ENCODE results near the gene ARNT2. TPM values are rescaled to one million over a fixed set of nuclear protein-coding genes. Genes with fewer than 3 reads are reported as not detected.

Gene ARNT2
- total RNA-seq, 1 experiment from 2014 or later: 7.0 TPM

DNA sequence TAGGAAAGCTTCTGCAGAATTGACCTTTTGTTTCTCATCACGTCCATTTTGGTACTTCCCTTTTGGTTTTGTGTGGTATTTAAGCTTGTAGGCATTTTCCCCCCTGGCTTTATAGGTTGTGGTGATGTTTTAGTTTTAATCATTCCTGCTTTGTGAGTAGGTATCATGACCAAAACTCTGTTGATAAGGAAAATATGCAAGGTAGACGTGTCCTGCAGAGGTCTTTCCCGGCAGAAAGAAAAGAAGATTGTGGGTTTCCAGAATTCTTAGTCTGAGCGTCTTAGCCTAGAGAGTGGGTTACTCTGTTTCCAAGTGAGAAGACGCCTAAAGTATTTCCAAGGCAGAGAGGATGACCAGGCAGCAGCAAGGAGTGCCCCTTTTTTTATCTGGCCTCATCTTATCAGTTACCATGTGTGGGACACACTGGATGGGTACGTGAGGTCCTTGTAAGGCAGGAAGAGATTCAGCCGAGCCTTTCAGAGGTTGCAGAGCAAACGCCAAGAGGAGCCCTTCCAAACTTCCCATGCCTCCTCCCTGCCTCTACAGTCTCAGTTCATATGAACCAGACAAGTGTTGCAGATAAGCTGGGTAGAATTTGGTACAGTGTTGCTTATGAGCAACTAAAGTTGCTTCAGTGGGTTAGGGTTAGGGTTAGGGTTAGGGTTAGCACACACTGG lies 58.8 kb downstream of the ARNT2 start:
- no peak for ATAC-seq
- Mint-ChIP-seq H3K4me1 (peaks cover 16% of the 10 kb centered on the region), H3K27ac (no peak overlapping the region), H3K4me3 (no peak overlapping the region), H3K9me3 (no peaks in the 10 kb centered on the region), H3K36me3 (no peaks in the 10 kb centered on the region), H3K27me3 (ENCODE audit: low read depth) (no peaks in the 10 kb centered on the region)
- TF ChIP-seq ZNF396 (CRISPR knock-in tag; IDR thresholded peaks at IDR 0.05; ENCODE audit: borderline replicate concordance) (no peak), EMX1 (CRISPR knock-in tag; IDR thresholded peaks at IDR 0.05) (no peak), MYBL2 (CRISPR knock-in tag; IDR thresholded peaks at IDR 0.05) (no peak)
- TF ChIP-seq, protein P1, sequence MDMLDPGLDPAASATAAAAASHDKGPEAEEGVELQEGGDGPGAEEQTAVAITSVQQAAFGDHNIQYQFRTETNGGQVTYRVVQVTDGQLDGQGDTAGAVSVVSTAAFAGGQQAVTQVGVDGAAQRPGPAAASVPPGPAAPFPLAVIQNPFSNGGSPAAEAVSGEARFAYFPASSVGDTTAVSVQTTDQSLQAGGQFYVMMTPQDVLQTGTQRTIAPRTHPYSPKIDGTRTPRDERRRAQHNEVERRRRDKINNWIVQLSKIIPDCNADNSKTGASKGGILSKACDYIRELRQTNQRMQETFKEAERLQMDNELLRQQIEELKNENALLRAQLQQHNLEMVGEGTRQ (CRISPR knock-in tag; IDR thresholded peaks at IDR 0.05): no peak
- TF ChIP-seq, protein P2, sequence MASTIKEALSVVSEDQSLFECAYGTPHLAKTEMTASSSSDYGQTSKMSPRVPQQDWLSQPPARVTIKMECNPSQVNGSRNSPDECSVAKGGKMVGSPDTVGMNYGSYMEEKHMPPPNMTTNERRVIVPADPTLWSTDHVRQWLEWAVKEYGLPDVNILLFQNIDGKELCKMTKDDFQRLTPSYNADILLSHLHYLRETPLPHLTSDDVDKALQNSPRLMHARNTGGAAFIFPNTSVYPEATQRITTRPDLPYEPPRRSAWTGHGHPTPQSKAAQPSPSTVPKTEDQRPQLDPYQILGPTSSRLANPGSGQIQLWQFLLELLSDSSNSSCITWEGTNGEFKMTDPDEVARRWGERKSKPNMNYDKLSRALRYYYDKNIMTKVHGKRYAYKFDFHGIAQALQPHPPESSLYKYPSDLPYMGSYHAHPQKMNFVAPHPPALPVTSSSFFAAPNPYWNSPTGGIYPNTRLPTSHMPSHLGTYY (CRISPR knock-in tag; IDR thresholded peaks at IDR 0.05): no peak
- TF ChIP-seq, protein P3, sequence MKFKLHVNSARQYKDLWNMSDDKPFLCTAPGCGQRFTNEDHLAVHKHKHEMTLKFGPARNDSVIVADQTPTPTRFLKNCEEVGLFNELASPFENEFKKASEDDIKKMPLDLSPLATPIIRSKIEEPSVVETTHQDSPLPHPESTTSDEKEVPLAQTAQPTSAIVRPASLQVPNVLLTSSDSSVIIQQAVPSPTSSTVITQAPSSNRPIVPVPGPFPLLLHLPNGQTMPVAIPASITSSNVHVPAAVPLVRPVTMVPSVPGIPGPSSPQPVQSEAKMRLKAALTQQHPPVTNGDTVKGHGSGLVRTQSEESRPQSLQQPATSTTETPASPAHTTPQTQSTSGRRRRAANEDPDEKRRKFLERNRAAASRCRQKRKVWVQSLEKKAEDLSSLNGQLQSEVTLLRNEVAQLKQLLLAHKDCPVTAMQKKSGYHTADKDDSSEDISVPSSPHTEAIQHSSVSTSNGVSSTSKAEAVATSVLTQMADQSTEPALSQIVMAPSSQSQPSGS (CRISPR knock-in tag; IDR thresholded peaks at IDR 0.05; ENCODE audit: borderline replicate concordance, low read depth): no peak
- TF ChIP-seq, protein P4, sequence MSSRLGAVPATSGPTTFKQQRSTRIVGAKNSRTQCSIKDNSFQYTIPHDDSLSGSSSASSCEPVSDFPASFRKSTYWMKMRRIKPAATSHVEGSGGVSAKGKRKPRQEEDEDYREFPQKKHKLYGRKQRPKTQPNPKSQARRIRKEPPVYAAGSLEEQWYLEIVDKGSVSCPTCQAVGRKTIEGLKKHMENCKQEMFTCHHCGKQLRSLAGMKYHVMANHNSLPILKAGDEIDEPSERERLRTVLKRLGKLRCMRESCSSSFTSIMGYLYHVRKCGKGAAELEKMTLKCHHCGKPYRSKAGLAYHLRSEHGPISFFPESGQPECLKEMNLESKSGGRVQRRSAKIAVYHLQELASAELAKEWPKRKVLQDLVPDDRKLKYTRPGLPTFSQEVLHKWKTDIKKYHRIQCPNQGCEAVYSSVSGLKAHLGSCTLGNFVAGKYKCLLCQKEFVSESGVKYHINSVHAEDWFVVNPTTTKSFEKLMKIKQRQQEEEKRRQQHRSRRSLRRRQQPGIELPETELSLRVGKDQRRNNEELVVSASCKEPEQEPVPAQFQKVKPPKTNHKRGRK (CRISPR knock-in tag; IDR thresholded peaks at IDR 0.05; ENCODE audit: borderline replicate concordance): no peak
- DNase-seq (ENCODE audit: low spot score): no peak
- ChIA-PET POLR2A (no interaction called here), CTCF (no interaction called here)

DNA sequence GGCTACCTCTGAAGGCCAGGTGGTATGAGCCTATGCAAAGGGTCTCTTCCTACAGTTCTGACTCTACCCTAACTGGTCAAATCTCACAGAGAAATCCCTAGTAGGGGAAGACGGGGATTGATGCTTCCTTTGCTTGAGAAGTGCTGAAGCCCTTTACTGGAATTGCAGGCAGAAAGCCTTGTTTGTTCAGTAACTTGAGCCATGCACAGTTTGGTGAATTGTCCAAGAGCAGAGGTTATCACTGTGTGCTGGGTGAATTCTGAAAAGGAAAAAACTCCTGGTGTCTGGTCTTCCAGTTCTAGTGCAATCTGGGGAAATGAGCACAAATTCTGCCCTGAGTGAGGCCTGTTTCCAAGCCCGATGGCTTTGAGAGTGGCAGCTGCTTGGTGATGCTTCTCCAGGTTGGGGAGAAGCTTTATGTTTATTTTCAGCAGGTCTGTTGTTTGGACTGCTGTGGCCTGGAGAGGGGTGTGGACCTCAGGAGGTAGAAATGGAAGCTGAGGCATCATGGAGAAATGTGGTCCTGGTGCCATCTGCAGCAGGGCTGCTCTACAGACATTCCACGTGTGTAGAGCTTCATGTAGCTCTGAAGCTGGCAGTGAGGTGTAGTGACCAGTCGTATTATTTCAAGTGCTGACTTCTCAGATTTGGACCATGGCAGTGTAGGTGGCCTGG lies 60.9 kb downstream of the ARNT2 start:
- no peak for ATAC-seq
- Mint-ChIP-seq H3K4me1 (peaks cover 20% of the 10 kb centered on the region), H3K27me3 (ENCODE audit: low read depth) (no peaks in the 10 kb centered on the region), H3K36me3 (no peaks in the 10 kb centered on the region), H3K4me3 (no peak overlapping the region), H3K27ac (no peak overlapping the region), H3K9me3 (no peaks in the 10 kb centered on the region)
- no peak for DNase-seq (ENCODE audit: low spot score)
- CTCF ChIA-PET: no interaction called here
- POLR2A ChIA-PET: no interaction called here
- no peak for TF ChIP-seq ATF1 (CRISPR knock-in tag; IDR thresholded peaks at IDR 0.05)
- TF ChIP-seq, protein P5, sequence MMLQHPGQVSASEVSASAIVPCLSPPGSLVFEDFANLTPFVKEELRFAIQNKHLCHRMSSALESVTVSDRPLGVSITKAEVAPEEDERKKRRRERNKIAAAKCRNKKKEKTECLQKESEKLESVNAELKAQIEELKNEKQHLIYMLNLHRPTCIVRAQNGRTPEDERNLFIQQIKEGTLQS (CRISPR knock-in tag; conservative IDR thresholded peaks at IDR 0.05): no peak
- no peak for TF ChIP-seq TP53 (CRISPR knock-in tag; IDR thresholded peaks at IDR 0.05)
- no peak for TF ChIP-seq FOXJ3 (CRISPR knock-in tag; IDR thresholded peaks at IDR 0.05; ENCODE audit: borderline replicate concordance)
- no peak for TF ChIP-seq KAT7 (CRISPR knock-in tag; IDR thresholded peaks at IDR 0.05; ENCODE audit: borderline replicate concordance)
- TF ChIP-seq SP1 (CRISPR knock-in tag; conservative IDR thresholded peaks at IDR 0.05): no peak
- no peak for TF ChIP-seq TEAD4 (CRISPR knock-in tag; IDR thresholded peaks at IDR 0.05)
- TF ChIP-seq ZNF416 (CRISPR knock-in tag; IDR thresholded peaks at IDR 0.05): no peak
- TF ChIP-seq, protein P6, sequence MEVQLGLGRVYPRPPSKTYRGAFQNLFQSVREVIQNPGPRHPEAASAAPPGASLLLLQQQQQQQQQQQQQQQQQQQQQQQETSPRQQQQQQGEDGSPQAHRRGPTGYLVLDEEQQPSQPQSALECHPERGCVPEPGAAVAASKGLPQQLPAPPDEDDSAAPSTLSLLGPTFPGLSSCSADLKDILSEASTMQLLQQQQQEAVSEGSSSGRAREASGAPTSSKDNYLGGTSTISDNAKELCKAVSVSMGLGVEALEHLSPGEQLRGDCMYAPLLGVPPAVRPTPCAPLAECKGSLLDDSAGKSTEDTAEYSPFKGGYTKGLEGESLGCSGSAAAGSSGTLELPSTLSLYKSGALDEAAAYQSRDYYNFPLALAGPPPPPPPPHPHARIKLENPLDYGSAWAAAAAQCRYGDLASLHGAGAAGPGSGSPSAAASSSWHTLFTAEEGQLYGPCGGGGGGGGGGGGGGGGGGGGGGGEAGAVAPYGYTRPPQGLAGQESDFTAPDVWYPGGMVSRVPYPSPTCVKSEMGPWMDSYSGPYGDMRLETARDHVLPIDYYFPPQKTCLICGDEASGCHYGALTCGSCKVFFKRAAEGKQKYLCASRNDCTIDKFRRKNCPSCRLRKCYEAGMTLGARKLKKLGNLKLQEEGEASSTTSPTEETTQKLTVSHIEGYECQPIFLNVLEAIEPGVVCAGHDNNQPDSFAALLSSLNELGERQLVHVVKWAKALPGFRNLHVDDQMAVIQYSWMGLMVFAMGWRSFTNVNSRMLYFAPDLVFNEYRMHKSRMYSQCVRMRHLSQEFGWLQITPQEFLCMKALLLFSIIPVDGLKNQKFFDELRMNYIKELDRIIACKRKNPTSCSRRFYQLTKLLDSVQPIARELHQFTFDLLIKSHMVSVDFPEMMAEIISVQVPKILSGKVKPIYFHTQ (CRISPR knock-in tag; IDR thresholded peaks at IDR 0.05): no peak
- TF ChIP-seq, protein P7, sequence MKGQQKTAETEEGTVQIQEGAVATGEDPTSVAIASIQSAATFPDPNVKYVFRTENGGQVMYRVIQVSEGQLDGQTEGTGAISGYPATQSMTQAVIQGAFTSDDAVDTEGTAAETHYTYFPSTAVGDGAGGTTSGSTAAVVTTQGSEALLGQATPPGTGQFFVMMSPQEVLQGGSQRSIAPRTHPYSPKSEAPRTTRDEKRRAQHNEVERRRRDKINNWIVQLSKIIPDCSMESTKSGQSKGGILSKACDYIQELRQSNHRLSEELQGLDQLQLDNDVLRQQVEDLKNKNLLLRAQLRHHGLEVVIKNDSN (CRISPR knock-in tag; IDR thresholded peaks at IDR 0.05): no peak
- TF ChIP-seq, protein P8, sequence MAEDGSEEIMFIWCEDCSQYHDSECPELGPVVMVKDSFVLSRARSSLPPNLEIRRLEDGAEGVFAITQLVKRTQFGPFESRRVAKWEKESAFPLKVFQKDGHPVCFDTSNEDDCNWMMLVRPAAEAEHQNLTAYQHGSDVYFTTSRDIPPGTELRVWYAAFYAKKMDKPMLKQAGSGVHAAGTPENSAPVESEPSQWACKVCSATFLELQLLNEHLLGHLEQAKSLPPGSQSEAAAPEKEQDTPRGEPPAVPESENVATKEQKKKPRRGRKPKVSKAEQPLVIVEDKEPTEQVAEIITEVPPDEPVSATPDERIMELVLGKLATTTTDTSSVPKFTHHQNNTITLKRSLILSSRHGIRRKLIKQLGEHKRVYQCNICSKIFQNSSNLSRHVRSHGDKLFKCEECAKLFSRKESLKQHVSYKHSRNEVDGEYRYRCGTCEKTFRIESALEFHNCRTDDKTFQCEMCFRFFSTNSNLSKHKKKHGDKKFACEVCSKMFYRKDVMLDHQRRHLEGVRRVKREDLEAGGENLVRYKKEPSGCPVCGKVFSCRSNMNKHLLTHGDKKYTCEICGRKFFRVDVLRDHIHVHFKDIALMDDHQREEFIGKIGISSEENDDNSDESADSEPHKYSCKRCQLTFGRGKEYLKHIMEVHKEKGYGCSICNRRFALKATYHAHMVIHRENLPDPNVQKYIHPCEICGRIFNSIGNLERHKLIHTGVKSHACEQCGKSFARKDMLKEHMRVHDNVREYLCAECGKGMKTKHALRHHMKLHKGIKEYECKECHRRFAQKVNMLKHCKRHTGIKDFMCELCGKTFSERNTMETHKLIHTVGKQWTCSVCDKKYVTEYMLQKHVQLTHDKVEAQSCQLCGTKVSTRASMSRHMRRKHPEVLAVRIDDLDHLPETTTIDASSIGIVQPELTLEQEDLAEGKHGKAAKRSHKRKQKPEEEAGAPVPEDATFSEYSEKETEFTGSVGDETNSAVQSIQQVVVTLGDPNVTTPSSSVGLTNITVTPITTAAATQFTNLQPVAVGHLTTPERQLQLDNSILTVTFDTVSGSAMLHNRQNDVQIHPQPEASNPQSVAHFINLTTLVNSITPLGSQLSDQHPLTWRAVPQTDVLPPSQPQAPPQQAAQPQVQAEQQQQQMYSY (CRISPR knock-in tag; IDR thresholded peaks at IDR 0.05): no peak
- no peak for TF ChIP-seq ZNF263 (CRISPR knock-in tag; IDR thresholded peaks at IDR 0.05; ENCODE audit: low read depth)
- no peak for TF ChIP-seq ZNF317 (CRISPR knock-in tag; IDR thresholded peaks at IDR 0.05; ENCODE audit: borderline replicate concordance, low read depth)
- no peak for TF ChIP-seq FOXP1 (CRISPR knock-in tag; IDR thresholded peaks at IDR 0.05; ENCODE audit: borderline replicate concordance)
